Keratinocyte (primary cell): ENCODE data around the gene UPK3B. TPM values are rescaled to one million over a fixed set of nuclear protein-coding genes. Genes with fewer than 3 reads are reported as not detected.
"Not testable (repeated sequence)": the region's sequence is repeated elsewhere in the genome, so short reads cannot be mapped to it uniquely, and the experiment has no call there.

Experiments
- DNase-seq: peaks from one replicate; pipeline ENCODE4 v3.0.0-alpha.2; 2011; ENCODE audit warnings: low read depth, missing footprints, low spot score
- FAIRE-seq: peaks from 2 replicates; lab custom pipeline; 2011; peaks lifted over from hg19 to GRCh38; lab: Jason Lieb, UNC
- H2AFZ ChIP-seq: 2 replicates; pipeline ENCODE4 v1.6.0; 2012; ENCODE audit warnings: low read length, control low read depth, inconsistent platforms; ENCODE audit not compliant: control insufficient read depth
- H3K27ac ChIP-seq: 2 replicates; pipeline ENCODE4 v1.5.1; 2011; ENCODE audit warnings: low read length; ENCODE audit not compliant: control insufficient read depth, insufficient read depth
- H3K27me3 ChIP-seq: 3 replicates; pipeline ENCODE4 v1.6.0; 2011; ENCODE audit warnings: low read length; ENCODE audit not compliant: control insufficient read depth, insufficient read depth; ENCODE audit errors: extremely low read depth
- H3K36me3 ChIP-seq, 2 experiments: 2 replicates in 1 of 2; 3 replicates in 1 of 2; pipeline ENCODE4 v1.5.1; 2011; ENCODE audit warnings: low read length in 2 of 2, mild to moderate bottlenecking in 1 of 2; ENCODE audit not compliant: control insufficient read depth in 2 of 2, insufficient read depth in 2 of 2; ENCODE audit errors: extremely low read depth in 1 of 2
- H3K4me1 ChIP-seq: 3 replicates; pipeline ENCODE4 v1.5.1; 2011; ENCODE audit warnings: low read length; ENCODE audit not compliant: control insufficient read depth, insufficient read depth; ENCODE audit errors: extremely low read depth
- H3K4me2 ChIP-seq: 3 replicates; pipeline ENCODE4 v1.6.0; 2011; ENCODE audit warnings: low read depth, low read length; ENCODE audit not compliant: control insufficient read depth, insufficient read depth; ENCODE audit errors: extremely low read depth
- H3K4me3 ChIP-seq, 3 experiments: fragments of 200-600 bp in 1 of 3; sonication (generic) in 1 of 3; 2 replicates in 2 of 3; 3 replicates in 1 of 3; pipeline ENCODE4 v1.5.1; 2011 to 2016; ENCODE audit warnings: low read length in 3 of 3, mild to moderate bottlenecking in 3 of 3, control low read depth in 2 of 3, inconsistent platforms in 1 of 3, low read depth in 1 of 3, mixed read lengths in 1 of 3, mixed run types in 1 of 3, moderate library complexity in 1 of 3; ENCODE audit not compliant: control insufficient read depth in 2 of 3, insufficient read depth in 2 of 3; ENCODE audit errors: extremely low read depth in 1 of 3
- H3K79me2 ChIP-seq: 2 replicates; pipeline ENCODE4 v1.6.0; 2012; ENCODE audit warnings: low read length; ENCODE audit not compliant: control insufficient read depth, insufficient read depth
- H3K9ac ChIP-seq: 3 replicates; pipeline ENCODE4 v1.6.0; 2011; ENCODE audit warnings: low read length; ENCODE audit not compliant: control insufficient read depth, insufficient read depth; ENCODE audit errors: extremely low read depth
- H3K9me1 ChIP-seq: 3 replicates; pipeline ENCODE4 v1.6.0; 2011; ENCODE audit warnings: low read length; ENCODE audit not compliant: control insufficient read depth, insufficient read depth; ENCODE audit errors: extremely low read depth
- H3K9me3 ChIP-seq: 2 replicates; pipeline ENCODE4 v1.5.1; 2012; ENCODE audit warnings: low read depth, low read length; ENCODE audit not compliant: control insufficient read depth
- H4K20me1 ChIP-seq: 3 replicates; pipeline ENCODE4 v1.6.0; 2011; ENCODE audit warnings: low read length; ENCODE audit not compliant: control insufficient read depth, insufficient read depth; ENCODE audit errors: extremely low read depth
- dilution Hi-C: fragments of 300-500 bp; cut with MboI; formaldehyde crosslinking; loops from one replicate; pipeline ENCODE4 v1.7.0; 2020; ENCODE audit warnings: low sequenced_read_pairs; ENCODE audit not compliant: extremely low pct_ligation_motif_present
- polyA plus RNA-seq, 5 experiments: library from polyadenylated mRNA; depleted of rRNA in 3 of 5; stranded (reverse) in 3 of 5; stranded (forward) in 1 of 5; unstranded in 1 of 5; fragments of >200 nt; gene quantifications; 1 replicate in 1 of 5; 2 replicates in 3 of 5; 3 replicates in 1 of 5; pipeline versions ENCODE4 v1.2.1 to v1.2.3, GENCODE V29; 2011 to 2012; ENCODE audit warnings: missing spikeins in 2 of 5, low read depth in 1 of 5, low replicate concordance in 1 of 5

UPK3B gene
- polyA plus RNA-seq, 1 donor (not counting 4 experiments of a cell fraction or from before 2014, with no cell fraction given) = 2.6 TPM

- H3K79me2 ChIP-seq, H3K4me1 ChIP-seq, H3K4me2 ChIP-seq, H3K9ac ChIP-seq, H3K4me3 ChIP-seq, FAIRE-seq, dilution Hi-C loops, H3K27me3 ChIP-seq, H3K9me1 ChIP-seq, H4K20me1 ChIP-seq, H2AFZ ChIP-seq, H3K9me3 ChIP-seq, DNase-seq, H3K27ac ChIP-seq: not testable (repeated sequence)
- peaks cover 6 to 17% of the 10 kb centered on the region in 2 experiments for H3K36me3 ChIP-seq
Observed at GRCh38 chr7:76502836-76503235, 7.5 kb upstream of the UPK3B start.

- dilution Hi-C loops, DNase-seq, H2AFZ ChIP-seq, H4K20me1 ChIP-seq, H3K4me2 ChIP-seq, H3K9ac ChIP-seq, H3K79me2 ChIP-seq, H3K4me1 ChIP-seq, H3K9me1 ChIP-seq, FAIRE-seq, H3K27me3 ChIP-seq, H3K4me3 ChIP-seq, H3K9me3 ChIP-seq, H3K27ac ChIP-seq: not testable (repeated sequence)
- H3K36me3 ChIP-seq = peaks cover 6 to 17% of the 10 kb centered on the region in 2 experiments
Observed at GRCh38 chr7:76503244-76503643, 7.1 kb upstream of the UPK3B start.

- FAIRE-seq, H3K4me3 ChIP-seq, H3K4me2 ChIP-seq, H4K20me1 ChIP-seq, DNase-seq, H3K4me1 ChIP-seq, H3K9ac ChIP-seq, H3K79me2 ChIP-seq, H2AFZ ChIP-seq, dilution Hi-C loops, H3K27ac ChIP-seq, H3K27me3 ChIP-seq, H3K9me3 ChIP-seq, H3K9me1 ChIP-seq: not testable (repeated sequence)
- H3K36me3 ChIP-seq = peaks cover 6 to 17% of the 10 kb centered on the region in 2 experiments
Observed at GRCh38 chr7:76504351-76505167, 5.8 kb upstream of the UPK3B start.
